ENCODE data around the gene RNF126. TPM values are rescaled to one million over a fixed set of nuclear protein-coding genes. Genes with fewer than 3 reads are reported as not detected.

Gene RNF126
- total and polyA plus RNA-seq, 7 donors: 25.2 to 72.1 (median 51.6) TPM

DNA sequence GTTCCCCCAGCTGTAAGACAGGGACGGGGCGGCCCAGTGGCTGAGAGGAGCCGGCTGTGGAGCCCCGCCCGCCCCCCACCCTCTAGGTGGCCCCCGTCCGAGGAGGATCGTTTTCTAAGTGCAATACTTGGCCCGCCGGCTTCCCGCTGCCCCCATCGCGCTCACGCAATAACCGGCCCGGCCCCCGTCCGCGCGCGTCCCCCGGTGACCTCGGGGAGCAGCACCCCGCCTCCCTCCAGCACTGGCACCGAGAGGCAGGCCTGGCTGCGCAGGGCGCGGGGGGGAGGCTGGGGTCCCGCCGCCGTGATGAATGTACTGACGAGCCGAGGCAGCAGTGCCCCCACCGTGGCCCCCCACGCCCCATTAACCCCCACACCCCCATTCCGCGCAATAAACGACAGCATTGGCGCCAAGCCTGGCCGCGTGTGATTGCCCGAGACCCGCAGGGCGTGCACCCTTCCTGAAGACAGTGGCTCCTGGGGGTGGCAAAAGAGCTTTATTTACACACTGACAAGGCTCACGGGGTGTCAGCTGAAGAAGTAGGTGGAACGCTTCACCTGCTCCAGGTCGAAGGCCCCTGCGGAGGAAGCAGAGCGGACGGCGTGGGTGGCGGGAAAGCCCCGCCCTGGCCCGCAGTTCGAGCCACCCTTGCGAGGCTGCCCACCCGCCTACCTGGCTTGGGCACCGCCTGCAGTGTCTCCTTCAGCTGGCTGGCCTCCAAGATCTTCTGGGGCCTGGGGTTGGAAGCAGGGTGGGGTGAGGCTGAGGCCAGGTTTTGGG, 46.1 kb downstream of the RNF126 start:
- peaks cover 22 to 47% of the 10 kb centered on the region in 2 donors for H3K36me3 ChIP-seq (ENCODE audit: insufficient read depth in 1 of 2, low read depth in 1 of 2)
- no peaks in the 10 kb centered on the region for H3K9me3 ChIP-seq
- DNase-seq (no peak), ATAC-seq (peak in 2 of 4 donors; percentile 10 to 21)
- no peaks in the 10 kb centered on the region for H3K4me1 ChIP-seq
- intact Hi-C loops (cut with DNase I): no loop called here
- H3K4me3 ChIP-seq: no peak overlapping the region
- peaks cover 0 to 7% (median 0%) of the 10 kb centered on the region in 3 donors for H3K27me3 ChIP-seq (ENCODE audit: insufficient read depth in 3 of 3, low read length in 2 of 3)
- no peak overlapping the region for H3K27ac ChIP-seq
- 84 to 88% (median 87%) methylated on average over 54 to 58 of the region's 58 CpGs for WGBS, 3 donors
- TF ChIP-seq, protein P1, sequence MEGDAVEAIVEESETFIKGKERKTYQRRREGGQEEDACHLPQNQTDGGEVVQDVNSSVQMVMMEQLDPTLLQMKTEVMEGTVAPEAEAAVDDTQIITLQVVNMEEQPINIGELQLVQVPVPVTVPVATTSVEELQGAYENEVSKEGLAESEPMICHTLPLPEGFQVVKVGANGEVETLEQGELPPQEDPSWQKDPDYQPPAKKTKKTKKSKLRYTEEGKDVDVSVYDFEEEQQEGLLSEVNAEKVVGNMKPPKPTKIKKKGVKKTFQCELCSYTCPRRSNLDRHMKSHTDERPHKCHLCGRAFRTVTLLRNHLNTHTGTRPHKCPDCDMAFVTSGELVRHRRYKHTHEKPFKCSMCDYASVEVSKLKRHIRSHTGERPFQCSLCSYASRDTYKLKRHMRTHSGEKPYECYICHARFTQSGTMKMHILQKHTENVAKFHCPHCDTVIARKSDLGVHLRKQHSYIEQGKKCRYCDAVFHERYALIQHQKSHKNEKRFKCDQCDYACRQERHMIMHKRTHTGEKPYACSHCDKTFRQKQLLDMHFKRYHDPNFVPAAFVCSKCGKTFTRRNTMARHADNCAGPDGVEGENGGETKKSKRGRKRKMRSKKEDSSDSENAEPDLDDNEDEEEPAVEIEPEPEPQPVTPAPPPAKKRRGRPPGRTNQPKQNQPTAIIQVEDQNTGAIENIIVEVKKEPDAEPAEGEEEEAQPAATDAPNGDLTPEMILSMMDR (IDR thresholded peaks at IDR 0.05): no peak

DNA sequence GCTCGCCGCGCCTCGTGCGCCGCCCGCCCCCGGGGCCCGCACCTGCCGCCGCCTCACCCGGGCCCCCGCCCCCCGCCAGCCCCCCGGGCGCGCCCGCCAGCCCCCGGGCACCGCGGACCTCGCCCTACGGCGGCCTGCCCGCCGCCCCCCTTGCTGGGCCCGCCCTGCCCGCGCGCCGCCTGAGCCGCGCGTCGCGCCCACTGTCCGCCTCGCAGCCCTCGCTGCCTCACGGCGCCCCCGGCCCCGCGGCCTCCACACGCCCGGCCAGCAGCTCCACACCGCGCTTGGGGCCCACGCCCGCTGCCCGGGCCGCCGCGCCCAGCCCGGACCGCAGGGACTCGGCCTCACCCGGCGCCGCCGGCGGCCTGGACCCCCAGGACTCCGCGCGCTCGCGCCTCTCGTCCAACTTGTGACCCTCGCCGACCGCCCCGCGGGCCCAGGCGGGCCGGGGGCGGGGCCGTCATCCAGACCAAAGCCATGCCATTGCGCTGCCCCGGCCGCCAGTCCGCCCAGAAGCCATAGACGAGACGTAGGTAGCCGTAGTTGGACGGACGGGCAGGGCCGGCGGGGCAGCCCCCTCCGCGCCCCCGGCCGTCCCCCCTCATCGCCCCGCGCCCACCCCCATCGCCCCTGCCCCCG, 46.8 kb downstream of the RNF126 start:
- TF ChIP-seq, protein P1 (IDR thresholded peaks at IDR 0.05): no peak
- ATAC-seq: peak in 1 of 4 donors; percentile 14
- no peak overlapping the region for H3K4me3 ChIP-seq

DNA sequence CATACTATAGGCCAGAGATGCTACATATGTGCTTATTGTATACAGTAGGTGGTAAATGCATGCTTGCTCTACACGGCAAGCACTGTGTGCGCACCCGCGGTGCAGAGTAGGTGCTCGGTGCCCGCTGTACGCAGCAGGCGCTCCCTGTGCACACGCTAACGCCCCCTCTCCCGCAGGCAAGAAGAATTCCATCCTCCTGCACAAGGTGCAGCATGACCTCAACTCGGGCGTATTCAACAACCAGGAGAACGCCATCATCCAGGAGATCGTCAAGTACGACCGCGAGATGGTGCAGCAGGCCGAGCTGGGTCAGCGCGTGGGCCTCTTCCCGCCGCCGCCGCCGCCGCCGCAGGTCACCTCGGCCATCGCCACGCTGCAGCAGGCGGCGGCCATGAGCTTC, 47.4 kb downstream of the RNF126 start:
- WGBS, 3 donors: 25 to 31% (median 28%) methylated on average over 28 to 33 of the region's 33 CpGs
- Histone ChIP-seq H3K9me3 (no peaks in the 10 kb centered on the region), H3K4me3 (no peak overlapping the region), H3K36me3 (ENCODE audit: insufficient read depth in 1 of 2, low read depth in 1 of 2) (peaks cover 22 to 36% of the 10 kb centered on the region in 2 donors), H3K27ac (no peak overlapping the region), H3K27me3 (ENCODE audit: insufficient read depth in 3 of 3, low read length in 2 of 3) (peaks cover 0 to 7% (median 0%) of the 10 kb centered on the region in 3 donors), H3K4me1 (no peaks in the 10 kb centered on the region)
- DNase-seq (no peak), ATAC-seq (peak; percentile 16 to 60 (median 36))
- intact Hi-C loops (cut with DNase I): no loop called here
- TF ChIP-seq, protein P1 (IDR thresholded peaks at IDR 0.05): no peak

More for the DNA sequence above, 46.8 kb downstream of the RNF126 start:
- no peaks in the 10 kb centered on the region for H3K9me3 ChIP-seq
- H3K27ac ChIP-seq: no peak overlapping the region
- peaks cover 22 to 40% of the 10 kb centered on the region in 2 donors for H3K36me3 ChIP-seq (ENCODE audit: insufficient read depth in 1 of 2, low read depth in 1 of 2)
- no peaks in the 10 kb centered on the region for H3K4me1 ChIP-seq
- H3K27me3 ChIP-seq (ENCODE audit: insufficient read depth in 3 of 3, low read length in 2 of 3): peaks cover 0 to 7% (median 0%) of the 10 kb centered on the region in 3 donors
- 12 to 28% (median 13%) methylated on average over 20 to 89 of the region's 97 CpGs for WGBS, 3 donors
- intact Hi-C loops (cut with DNase I): no loop called here
- DNase-seq: no peak

DNA sequence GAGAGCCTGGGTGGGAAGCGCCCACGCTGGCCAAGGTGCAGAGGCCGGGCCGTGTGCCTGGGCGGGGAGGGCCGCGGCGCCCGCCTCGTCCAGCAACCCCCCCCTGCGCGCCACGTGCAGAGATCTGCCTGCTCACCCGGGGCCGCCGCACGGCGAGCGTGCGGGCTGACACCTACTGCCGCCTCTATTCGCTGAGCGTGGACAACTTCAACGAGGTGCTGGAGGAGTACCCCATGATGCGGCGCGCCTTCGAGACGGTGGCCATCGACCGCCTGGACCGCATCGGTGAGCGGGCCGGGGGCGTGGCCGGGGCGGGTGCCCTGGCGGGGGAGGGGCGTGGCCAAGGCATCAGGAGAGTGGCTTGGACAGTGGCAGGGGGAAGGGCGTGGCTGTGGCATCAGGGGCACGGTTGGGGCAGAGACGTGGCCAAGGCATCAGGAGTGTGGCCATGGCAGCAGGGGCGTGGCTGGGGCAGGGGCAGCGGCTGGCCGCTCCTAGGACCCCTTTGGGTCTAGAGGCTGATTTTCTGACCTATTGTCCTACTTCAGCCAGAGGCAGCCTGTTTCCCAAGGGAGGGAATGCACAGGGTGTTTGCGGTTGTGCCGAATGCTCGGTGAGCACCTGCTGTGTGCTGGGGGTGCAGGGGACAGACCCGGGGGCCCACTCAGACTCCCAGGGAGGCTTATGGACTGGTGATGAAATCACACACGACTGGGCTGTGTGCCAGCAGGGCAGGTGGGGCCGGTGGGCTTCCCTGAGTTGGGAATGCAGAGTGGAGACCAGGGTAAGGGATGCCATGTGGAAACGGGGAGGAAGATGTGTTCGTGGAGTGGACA, 49.1 kb downstream of the RNF126 start:
- DNase-seq (no peak), ATAC-seq (no peak)
- Histone ChIP-seq H3K27ac (no peak overlapping the region), H3K9me3 (no peaks in the 10 kb centered on the region), H3K4me1 (no peaks in the 10 kb centered on the region), H3K4me3 (no peak overlapping the region), H3K27me3 (ENCODE audit: insufficient read depth in 3 of 3, low read length in 2 of 3) (peaks cover 0 to 17% (median 0%) of the 10 kb centered on the region in 3 donors), H3K36me3 (ENCODE audit: insufficient read depth in 1 of 2, low read depth in 1 of 2) (peaks cover 13 to 21% of the 10 kb centered on the region in 2 donors)
- intact Hi-C loops (cut with DNase I): no loop called here
- TF ChIP-seq, protein P1 (IDR thresholded peaks at IDR 0.05): no peak
- 69 to 84% (median 75%) methylated on average over 53 to 54 of the region's 54 CpGs for WGBS, 3 donors
